Measurements from ENCODE around the gene TP53RK. TPM values are rescaled to one million over a fixed set of nuclear protein-coding genes. Genes with fewer than 3 reads are reported as not detected.
A peak's percentile ranks its signal among the peaks of the same experiment; 100 is the strongest.

TP53RK gene
- total RNA-seq, 1 donor from 2014 or later: 19.5 TPM

DNA sequence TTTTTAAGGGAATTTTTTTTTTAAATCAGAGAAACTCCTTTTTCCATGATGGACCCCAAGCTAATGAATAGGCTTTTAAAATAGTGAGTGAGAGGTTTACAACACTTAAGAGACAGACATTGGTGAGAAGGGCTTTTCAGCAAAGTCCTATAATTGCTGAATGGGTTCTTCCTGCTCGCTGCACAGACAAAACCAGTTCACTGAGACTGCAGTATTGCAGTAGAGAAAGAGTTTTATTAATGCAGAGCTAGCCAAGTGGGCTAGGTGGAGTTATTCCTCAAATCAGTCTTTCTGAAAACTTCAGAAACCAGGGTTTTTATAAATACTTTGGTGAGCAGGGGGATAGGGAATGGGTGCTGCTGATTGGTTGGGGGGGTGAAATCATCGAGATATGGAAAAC is 17.0 kb upstream of the TP53RK start:
- H3K4me3 Mint-ChIP-seq: peak overlapping the region; percentile 38
- no peaks in the 10 kb centered on the region for H3K9me3 Mint-ChIP-seq
- peaks cover 38% of the 10 kb centered on the region for H3K4me1 Mint-ChIP-seq
- DNase-seq (ENCODE audit: low read depth, low spot score): no peak
- no peak overlapping the region for H3K27ac Mint-ChIP-seq (ENCODE audit: unreplicated experiment)
- no peaks in the 10 kb centered on the region for H3K27me3 Mint-ChIP-seq (ENCODE audit: low read depth)
- TF ChIP-seq, protein P1, sequence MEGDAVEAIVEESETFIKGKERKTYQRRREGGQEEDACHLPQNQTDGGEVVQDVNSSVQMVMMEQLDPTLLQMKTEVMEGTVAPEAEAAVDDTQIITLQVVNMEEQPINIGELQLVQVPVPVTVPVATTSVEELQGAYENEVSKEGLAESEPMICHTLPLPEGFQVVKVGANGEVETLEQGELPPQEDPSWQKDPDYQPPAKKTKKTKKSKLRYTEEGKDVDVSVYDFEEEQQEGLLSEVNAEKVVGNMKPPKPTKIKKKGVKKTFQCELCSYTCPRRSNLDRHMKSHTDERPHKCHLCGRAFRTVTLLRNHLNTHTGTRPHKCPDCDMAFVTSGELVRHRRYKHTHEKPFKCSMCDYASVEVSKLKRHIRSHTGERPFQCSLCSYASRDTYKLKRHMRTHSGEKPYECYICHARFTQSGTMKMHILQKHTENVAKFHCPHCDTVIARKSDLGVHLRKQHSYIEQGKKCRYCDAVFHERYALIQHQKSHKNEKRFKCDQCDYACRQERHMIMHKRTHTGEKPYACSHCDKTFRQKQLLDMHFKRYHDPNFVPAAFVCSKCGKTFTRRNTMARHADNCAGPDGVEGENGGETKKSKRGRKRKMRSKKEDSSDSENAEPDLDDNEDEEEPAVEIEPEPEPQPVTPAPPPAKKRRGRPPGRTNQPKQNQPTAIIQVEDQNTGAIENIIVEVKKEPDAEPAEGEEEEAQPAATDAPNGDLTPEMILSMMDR (conservative IDR thresholded peaks at IDR 0.05): no peak
- peaks cover 2% of the 10 kb centered on the region for H3K36me3 Mint-ChIP-seq (ENCODE audit: low read depth)

DNA sequence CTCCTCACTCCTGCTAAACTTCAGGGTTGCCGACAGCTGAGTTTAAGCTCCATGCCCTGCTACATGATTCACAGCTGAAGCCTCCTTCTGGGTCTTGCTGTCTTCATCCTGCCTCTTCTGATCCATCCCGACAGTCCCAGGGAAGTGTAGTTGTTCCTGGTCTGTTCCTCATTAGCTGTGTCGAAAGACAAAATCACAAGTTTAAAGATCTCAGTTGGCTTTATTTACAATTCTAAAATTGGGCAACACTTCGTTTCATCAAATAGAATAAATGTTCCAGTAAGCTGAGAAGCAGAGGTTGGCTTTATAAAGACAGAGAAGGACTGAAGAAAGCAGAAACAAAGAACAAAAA is 16.1 kb upstream of the TP53RK start:
- no peak overlapping the region for H3K27ac Mint-ChIP-seq (ENCODE audit: unreplicated experiment)

DNA sequence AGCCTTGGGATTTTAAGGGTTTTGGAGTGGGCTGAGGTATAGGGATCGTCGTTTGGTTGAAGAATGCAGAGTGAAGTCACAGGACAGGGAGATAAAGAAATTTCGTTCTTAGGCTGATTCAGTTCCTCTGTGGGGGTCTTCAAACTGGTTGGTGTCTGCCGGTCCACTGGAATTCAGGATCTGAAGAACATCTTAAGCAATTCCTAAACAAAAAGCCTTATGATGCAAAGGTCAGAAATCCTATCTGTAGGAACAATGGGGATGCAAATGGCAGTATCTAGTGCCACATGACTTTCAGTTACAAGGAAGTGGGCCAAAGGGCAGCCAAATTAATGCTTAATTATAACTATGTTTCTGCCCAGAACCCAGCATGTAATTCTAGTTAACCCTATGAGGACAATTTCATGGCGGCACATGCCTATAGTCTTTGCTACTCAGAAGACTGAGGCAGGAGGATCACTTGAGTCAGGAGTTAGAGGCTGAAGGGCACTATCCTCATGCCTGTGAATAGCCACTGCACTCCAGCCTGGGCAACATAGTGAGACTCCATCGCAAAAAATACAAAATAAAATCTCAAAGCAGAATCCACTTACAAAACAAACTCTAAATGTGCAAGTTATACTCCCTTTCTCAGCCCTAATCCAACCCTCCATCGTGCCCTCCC is 15.6 kb upstream of the TP53RK start:
- H3K36me3 Mint-ChIP-seq (ENCODE audit: low read depth): peaks cover 2% of the 10 kb centered on the region
- peak overlapping the region; percentile 17 for H3K27ac Mint-ChIP-seq (ENCODE audit: unreplicated experiment)
- peak overlapping the region; percentile 18 for H3K4me3 Mint-ChIP-seq
- peaks cover 1% of the 10 kb centered on the region for H3K9me3 Mint-ChIP-seq
- DNase-seq (ENCODE audit: low read depth, low spot score): no peak
- H3K4me1 Mint-ChIP-seq: peaks cover 36% of the 10 kb centered on the region
- H3K27me3 Mint-ChIP-seq (ENCODE audit: low read depth): no peaks in the 10 kb centered on the region
- TF ChIP-seq, protein P1 (conservative IDR thresholded peaks at IDR 0.05): no peak

More for the DNA sequence above, 16.1 kb upstream of the TP53RK start:
- Mint-ChIP-seq H3K4me1 (peaks cover 37% of the 10 kb centered on the region), H3K4me3 (no peak overlapping the region), H3K9me3 (no peaks in the 10 kb centered on the region), H3K27me3 (ENCODE audit: low read depth) (no peaks in the 10 kb centered on the region), H3K36me3 (ENCODE audit: low read depth) (peaks cover 2% of the 10 kb centered on the region)
- no peak for DNase-seq (ENCODE audit: low read depth, low spot score)
- TF ChIP-seq, protein P1 (conservative IDR thresholded peaks at IDR 0.05): no peak

DNA sequence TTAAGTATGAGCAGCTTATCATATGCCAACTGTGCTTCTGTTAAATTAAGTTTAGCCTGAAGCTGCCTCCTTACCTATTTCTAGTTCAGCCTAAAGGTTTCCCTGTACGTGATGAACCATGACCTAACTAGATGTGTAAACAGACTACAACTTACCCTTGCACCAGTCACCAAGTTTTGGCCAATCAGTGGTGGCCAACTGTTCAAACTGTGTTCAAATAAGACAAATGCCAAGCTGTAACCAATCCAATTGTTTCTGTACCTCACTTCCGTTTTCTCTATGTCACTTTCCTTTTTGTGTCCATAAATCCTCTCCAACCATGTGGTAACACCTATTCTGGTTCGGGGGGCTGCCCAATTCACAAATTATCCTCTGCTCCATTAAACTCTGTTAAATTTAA is 14.2 kb upstream of the TP53RK start:
- Mint-ChIP-seq H3K27me3 (ENCODE audit: low read depth) (no peaks in the 10 kb centered on the region), H3K27ac (ENCODE audit: unreplicated experiment) (no peak overlapping the region), H3K9me3 (peaks cover 4% of the 10 kb centered on the region), H3K4me1 (peaks cover 37% of the 10 kb centered on the region), H3K36me3 (ENCODE audit: low read depth) (peaks cover 2% of the 10 kb centered on the region), H3K4me3 (no peak overlapping the region)
- TF ChIP-seq, protein P1 (conservative IDR thresholded peaks at IDR 0.05): no peak
- no peak for DNase-seq (ENCODE audit: low read depth, low spot score)

DNA sequence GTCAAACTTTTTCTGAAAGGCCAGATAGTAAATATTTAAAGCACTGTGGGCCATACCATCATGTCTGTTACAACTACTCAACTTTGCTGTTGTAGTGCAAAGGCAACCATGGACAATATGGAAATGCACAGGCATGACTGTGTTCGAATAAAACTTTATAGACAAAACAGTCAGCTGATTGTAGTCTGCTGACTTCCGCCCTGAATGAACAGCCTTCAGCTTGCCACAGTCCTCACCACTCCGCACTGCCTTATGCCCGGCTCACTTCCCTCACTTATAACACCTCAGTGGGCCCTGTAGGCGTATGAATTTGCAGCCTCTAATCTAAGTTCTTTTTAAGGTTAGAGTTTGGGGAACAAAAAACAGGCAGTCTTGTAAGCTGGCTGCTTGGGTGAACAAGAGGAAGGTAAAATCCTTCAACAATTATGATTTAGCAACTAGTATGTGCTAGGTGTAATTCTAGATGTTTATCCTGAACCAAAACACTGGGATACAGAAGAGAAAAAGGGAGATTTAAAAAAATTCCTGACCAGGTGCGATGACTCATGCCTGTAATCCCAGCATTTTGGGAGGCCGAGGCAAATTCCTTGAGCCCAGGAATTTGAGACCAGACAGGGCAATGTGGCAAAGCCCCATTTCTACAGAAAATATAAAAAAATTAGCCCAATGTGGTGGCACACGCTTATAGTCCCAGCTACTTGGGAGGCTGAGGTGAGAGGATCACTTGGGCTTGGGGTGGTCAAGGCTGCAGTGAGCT is 13.4 kb upstream of the TP53RK start:
- peaks cover 44% of the 10 kb centered on the region for H3K4me1 Mint-ChIP-seq
- H3K27me3 Mint-ChIP-seq (ENCODE audit: low read depth): no peaks in the 10 kb centered on the region
- H3K36me3 Mint-ChIP-seq (ENCODE audit: low read depth): peaks cover 2% of the 10 kb centered on the region
- peaks cover 4% of the 10 kb centered on the region for H3K9me3 Mint-ChIP-seq
- DNase-seq (ENCODE audit: low read depth, low spot score): no peak
- TF ChIP-seq, protein P1 (conservative IDR thresholded peaks at IDR 0.05): no peak
- H3K27ac Mint-ChIP-seq (ENCODE audit: unreplicated experiment): peak overlapping the region; percentile 19
- H3K4me3 Mint-ChIP-seq: no peak overlapping the region
